NCI-H526 (cell line): Measurements from ENCODE around the gene ESRRA.
"Not testable (repeated sequence)": the region's sequence is repeated elsewhere in the genome, so short reads cannot be mapped to it uniquely, and the experiment has no call there.

Experiments
- DNase-seq, 2 experiments: peaks; one replicate each; lab custom pipeline; 2025; lab: John Stamatoyannopoulos, UW

Gene ESRRA

DNA sequence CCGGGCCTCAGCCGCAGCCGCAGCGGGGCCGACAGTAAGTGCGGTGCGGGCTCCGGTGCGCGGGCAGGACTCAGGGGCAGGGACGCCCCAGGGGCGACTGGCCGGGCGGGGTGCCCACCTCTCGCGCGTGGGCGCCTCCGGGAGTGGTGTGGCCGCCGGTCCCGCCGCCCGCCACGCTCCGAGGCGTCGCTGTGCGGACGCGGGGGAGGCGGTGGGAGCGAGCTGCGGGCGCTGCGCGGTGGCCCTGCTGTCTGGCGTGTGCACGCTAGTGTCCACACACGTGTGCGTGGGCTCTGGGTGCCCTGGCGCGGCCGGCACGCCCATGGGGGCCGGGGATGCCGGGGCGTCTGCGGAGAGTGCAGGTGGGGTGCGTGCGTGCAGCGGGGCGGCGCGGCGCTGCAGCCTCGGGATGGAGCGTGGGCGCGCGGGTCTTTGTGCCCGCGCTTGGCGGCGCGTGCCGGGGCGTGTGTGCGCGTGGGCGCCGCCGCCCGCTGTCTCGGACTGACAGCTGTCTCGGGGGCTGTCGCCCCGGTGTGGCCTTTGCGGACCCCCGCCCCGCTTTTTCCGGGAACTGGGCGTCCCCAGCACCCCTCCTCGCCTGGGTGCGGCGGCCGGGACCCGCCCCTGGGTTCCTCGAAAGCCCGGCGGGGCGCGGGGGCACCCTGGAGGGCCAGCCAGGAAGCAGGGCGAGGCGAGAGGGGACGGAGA is 13.4 kb upstream of the ESRRA start:
- DNase-seq = no peak

GRCh38 chr11:64292460-64293254 is 12.7 kb upstream of the ESRRA start:
- no peak for DNase-seq

DNA sequence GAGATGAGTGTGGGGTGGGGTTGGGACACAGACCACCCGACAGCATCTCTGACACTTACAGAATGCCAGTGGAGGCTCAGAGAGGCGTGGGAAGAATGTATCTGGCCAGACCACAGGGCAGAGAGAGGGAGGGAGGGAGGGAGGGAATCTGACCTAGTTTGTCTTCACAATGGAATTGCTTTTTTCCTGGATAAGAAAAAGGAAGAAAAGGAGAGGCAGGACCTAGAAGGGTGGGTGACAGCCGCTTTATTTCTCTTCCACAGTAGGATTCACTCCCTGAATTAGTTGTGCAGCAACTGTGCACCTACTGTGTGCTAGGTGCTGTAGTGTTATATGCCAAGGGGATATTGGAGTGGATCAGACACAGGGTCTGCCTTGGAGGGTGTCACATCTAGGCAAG is 10.6 kb upstream of the ESRRA start:
- no peak for DNase-seq

DNA sequence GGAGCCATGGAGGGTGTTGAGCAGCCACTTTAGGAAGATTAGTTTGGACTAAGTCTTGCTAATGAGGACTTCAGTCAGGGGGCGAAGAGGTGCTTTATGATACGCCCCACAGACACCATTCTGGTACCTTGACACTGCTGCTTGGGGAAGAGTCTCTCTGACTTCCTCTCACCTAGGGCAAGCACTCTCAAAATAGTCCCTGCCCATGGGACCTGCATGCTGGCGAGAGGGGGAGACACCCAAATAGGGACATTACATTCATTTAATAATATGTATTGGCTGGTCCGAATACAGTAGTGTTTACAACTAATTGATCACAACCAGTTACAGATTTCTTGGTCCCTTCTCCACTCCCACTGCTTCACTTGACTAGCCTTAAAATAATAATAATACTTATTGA is 9.6 kb upstream of the ESRRA start:
- no peak for DNase-seq

DNA sequence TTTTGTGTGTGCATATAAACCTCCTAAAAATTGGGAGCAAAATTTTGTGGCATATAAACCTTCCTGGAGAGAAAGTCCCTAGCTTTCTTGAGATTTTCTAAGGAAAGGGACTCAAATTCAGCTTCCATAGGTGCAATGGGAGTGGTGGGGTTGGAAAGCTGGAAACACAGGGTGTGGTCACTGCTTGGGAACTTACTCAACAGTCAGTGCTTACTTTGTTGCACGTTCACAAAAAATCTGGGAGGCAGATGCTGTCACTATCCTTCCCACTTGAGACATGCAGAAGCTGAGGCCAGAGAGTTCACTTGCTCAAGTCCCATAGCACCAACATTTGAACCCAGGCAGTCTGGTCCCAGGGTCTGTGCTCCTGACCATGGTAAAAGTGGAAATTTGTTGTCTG is 9.1 kb upstream of the ESRRA start:
- no peak for DNase-seq

GRCh38 chr11:64296830-64297698 is 8.3 kb upstream of the ESRRA start:
- DNase-seq = no peak

DNA sequence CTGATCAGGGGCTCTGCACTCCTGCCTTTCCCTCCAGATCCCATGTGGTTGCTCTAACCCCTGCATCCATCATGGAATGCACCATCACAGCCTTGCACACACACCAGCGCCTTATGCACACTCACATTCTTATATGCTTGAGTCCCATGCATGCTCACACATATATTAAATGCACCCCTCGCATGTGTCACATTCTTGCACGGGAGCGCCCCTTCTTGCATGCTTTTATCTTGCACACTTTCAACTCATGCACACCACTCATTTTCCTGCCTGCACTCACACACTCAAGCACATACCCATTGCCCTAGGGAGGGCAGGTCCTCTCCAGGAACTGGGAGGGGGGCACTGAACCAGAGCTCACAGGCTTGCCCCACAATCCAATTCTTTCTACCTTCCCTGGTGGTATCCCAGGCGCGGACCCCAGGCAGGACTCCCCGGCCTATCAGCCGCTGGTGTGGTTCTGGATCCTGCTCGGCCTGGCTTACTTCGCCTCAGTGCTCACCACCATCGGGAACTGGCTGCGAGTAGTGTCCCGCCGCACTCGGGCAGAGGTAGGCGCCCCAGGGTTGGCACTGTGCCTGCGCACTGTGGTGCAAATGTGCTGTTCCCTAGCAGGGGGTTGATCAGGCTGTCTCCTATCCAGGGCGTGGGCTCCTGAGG is 7.5 kb upstream of the ESRRA start:
- DNase-seq = no peak

- peak in 1 of 2 experiments; percentile 45 for DNase-seq
Observed at GRCh38 chr11:64298966-64299846, 6.1 kb upstream of the ESRRA start.

GRCh38 chr11:64299847-64300648 is 5.3 kb upstream of the ESRRA start, which contains the start of gene CATSPERZ:
Gene CATSPERZ, plus strand, starts transcription at chr11:64300358. Its CDS starts 53 bp downstream, at chr11:64300411.
- peak in 1 of 2 experiments; percentile 59 for DNase-seq

DNA sequence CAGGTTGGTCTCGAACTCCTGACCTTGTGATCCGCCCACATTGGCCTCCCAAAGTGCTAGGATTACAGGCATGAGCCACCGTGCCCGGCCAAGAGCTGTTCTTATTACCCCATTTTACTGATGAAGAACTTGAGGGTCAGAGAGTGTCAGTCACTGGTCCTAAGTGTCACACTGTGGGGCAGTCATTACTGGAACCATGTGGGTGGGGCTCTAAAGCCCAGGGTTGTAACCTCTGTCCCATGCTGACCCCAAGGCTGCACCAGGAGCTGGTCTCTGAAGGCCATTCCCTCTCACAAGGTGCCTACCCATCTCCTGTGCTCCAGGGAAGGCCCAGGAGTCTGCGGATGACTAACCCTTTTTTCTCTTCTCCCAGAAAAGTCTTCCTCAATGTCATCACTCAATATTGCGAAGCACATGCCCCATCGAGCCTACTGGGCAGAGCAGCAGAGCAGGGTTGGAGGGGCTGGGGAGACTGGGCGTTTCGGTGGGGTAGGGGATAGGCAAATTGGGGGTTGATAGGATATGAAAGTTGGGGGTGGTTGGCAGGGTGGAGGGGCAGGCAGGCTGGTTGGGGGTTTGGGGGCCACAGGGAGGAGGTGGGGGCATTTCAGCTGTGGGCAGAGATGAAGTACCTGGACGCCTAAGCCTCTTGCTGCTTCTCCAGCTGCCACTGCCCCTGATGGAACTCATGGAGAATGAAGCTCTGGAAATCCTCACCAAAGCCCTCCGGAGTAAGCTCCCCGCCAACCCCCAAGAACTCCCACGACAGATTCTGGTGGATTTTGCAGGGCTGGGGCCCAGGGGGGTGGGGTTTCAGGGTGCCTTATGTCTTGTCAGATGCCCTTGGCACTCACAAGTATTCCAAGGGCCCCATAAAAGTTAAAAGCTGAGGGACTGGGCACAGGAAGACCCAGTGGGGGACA is 2.0 kb upstream of the ESRRA start:
- no peak for DNase-seq

GRCh38 chr11:64304032-64304315 is 1.4 kb upstream of the ESRRA start:
- DNase-seq = no peak

DNA sequence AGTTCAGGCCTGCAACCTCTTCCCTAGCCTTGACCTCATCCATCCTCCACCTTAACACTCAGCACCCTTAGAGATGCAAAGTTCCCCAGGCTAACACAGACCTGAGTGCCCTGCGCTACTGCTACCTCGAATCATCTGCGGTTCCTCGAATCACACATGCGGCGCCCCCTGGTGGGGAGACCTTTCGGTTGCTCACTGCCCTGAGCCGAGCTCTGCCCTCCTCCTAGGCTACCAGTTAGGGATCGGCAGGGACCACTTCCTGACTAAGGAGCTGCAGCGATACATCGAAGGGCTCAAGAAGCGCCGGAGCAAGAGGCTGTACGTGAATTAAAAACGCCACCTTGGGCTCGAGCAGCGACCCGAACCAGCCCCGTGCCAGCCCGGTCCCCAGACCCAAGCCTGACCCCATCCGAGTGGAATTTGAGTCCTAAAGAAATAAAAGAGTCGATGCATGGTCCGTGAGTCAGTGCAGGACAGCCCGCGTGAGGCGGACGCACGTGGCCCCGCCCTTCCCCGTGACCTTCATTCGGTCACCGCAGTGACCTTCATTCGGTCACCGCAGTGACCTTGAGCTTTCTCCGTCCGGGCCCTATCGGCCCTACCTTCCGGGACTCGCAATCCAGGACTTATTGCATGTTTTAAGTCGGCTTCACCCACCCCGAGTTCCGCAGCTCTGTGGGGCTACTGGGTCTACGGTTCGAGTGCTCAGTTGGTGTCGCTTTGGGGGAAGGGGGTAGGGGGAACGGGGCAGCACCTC is 830 bp upstream of the ESRRA start:
- DNase-seq = peak; percentile 90 to 98

- peak; percentile 74 to 76 for DNase-seq
Observed at GRCh38 chr11:64305691-64306562, 603 bp downstream of the ESRRA start.

- no peak for DNase-seq
Observed at GRCh38 chr11:64306563-64306875, 1.2 kb downstream of the ESRRA start.

DNA sequence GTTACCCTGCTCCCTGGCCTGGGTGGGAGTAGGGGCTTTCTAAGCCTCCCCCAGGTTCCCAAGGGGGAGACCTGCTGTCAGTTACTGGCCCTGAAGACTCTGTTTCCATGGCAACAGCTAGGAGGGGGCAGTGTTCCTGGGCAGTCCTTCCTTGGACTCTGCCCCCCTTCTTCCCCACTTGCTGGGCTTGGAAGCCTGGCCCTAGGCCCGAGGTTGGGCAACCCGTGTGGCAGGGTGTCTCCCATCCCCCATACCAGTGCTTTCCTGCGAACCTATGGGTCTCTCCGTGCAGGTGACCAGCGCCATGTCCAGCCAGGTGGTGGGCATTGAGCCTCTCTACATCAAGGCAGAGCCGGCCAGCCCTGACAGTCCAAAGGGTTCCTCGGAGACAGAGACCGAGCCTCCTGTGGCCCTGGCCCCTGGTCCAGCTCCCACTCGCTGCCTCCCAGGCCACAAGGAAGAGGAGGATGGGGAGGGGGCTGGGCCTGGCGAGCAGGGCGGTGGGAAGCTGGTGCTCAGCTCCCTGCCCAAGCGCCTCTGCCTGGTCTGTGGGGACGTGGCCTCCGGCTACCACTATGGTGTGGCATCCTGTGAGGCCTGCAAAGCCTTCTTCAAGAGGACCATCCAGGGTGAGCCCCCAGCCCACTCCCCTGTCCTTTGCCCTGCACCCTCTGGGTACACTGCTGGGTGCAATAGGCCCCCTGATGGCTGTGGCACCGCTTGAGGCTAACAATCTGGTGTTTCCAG is 1.7 kb downstream of the ESRRA start:
- DNase-seq = peak in 1 of 2 experiments; percentile 30

DNA sequence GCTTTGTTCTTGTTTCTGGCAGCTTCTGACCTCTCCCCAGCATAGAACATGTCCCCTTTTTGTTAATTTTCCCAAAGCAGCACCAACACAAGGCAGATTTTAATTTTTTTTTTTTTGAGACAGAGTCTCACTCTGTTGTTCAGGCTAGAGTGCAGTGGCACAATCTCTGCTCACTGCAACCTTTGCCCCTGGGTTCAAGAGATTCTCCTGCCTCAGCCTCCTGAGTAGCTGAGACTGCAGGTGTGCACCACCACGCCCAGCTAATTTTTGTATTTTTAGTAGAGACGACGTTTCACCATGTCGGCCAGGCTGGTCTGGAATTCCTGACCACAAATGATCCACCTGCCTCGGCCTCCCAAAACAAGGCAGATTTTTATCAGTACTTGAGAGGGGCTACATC is 2.5 kb downstream of the ESRRA start:
- not testable (repeated sequence) for DNase-seq

- DNase-seq = no peak
Observed at GRCh38 chr11:64312947-64313346, 7.6 kb downstream of the ESRRA start.
